ENCODE data around the gene HSD17B1.
A peak's percentile ranks its signal among the peaks of the same experiment; 100 is the strongest.
"Not testable (repeated sequence)": the region's sequence is repeated elsewhere in the genome, so short reads cannot be mapped to it uniquely, and the experiment has no call there.

Gene HSD17B1, protein sequence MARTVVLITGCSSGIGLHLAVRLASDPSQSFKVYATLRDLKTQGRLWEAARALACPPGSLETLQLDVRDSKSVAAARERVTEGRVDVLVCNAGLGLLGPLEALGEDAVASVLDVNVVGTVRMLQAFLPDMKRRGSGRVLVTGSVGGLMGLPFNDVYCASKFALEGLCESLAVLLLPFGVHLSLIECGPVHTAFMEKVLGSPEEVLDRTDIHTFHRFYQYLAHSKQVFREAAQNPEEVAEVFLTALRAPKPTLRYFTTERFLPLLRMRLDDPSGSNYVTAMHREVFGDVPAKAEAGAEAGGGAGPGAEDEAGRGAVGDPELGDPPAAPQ

DNA sequence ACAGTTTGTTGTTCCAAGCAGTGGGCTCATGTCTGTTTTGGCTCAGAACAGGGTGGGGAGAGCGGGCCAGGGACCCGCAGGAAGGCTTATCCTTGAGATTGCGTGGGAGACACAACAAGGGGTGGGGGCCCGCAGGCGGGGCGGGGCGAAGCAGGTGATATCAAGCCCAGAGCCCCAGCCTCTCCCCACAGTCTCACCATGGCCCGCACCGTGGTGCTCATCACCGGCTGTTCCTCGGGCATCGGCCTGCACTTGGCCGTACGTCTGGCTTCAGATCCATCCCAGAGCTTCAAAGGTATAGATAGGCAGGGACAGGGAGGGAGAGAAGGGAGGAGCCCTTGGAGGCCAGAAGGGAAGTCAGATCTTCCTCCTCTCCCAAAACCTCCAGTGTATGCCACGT, at the start of gene HSD17B1:
Gene HSD17B1, plus strand, starts transcription at position 188 of the 400 bp plus-strand sequence. Its CDS starts 11 bp downstream, at position 199.
- not testable (repeated sequence) for DNase-seq

DNA sequence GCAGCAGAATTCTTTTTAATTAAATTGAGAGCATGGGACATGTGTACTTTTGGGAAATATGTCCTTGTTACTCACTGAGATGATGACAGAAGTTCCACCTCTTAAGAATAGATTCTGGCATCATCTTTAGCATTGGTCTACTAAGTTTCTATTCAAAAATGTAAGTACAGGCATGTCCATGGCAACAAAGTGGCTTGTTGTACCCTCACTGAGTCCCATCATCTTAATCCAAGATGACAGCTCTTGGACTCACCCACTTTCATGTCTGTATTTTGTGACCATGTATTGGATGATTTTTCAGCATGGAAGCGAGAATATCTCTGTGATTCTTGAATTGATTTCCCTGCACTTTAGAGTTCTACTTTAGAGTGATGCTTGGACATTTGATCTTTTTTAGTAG, 49.8 kb upstream of the HSD17B1 start:
- no peak for DNase-seq

DNA sequence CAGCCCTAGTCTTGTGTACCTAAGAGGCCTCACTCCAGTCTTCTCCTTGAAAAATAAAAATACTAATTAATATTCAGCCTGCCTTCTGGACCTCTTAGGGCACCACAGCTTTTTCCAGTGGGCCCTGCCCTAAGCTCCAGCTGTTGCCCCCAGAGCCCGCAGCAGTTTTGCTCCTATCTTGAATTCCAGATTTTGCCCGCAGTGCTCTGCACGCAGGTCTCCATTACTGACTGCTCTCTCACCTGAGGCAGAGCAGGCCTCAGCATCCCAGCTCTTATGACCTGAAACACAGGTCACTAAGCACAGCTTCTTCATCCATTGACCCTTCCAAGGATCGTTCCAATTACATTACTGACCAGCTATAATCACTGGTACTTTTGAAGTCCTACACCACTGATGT, 45.1 kb upstream of the HSD17B1 start:
- no peak for DNase-seq

DNA sequence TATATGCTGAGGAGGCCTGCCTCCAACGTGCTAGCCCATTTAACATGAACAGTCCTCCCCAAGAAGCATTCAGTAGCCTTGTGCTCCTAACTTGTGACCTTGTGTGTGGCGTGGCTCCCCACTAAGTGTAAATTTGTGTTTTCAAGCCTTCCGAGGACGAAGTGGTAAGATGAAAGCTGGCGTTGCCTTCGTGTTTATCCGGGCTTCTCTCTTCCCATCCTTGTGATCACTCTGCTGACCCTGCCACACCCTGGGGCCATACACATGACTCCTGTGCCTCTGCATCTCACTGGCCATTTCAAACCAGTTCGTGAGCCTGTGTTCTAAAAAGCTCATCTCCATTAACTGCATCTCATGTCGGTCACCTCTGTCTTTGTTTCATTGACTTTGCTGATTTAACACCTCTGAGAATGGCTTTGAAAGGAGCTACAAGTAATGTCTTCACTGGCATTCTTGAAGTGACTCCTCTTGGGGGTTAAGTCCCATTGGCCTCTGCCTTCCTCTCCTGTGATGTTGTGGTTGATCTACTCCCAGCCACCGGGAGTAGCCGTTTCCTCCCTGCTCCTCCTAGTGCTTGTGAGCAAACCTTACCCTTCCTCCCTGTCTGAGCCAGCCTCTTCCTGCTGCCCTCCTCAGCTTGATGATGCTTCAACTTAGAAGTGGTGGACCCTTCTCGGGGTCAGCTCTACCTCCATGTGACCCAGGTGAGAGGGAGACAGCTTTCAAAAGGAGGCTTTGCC, 44.1 kb upstream of the HSD17B1 start:
- DNase-seq, result no peak

DNA sequence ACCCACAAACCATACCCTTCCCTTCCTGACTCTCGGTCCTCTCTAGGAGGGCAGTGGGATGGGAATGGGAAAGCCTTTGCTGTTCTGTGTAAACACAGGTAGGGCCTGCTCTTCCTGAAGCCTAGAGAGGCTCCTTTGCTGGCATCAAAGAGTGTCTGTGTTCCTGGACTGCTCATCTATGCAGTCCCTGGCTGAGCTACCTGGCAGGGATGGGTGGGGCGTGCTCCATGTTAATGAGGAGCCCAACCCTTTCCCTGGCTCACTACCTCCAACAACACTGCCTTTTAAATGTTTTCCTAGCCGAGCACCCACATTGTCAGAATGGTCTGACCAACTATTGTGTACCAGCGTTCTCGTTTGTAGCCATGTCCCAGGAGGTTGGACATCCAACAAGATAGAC, 43.3 kb upstream of the HSD17B1 start:
- DNase-seq, result no peak

DNA sequence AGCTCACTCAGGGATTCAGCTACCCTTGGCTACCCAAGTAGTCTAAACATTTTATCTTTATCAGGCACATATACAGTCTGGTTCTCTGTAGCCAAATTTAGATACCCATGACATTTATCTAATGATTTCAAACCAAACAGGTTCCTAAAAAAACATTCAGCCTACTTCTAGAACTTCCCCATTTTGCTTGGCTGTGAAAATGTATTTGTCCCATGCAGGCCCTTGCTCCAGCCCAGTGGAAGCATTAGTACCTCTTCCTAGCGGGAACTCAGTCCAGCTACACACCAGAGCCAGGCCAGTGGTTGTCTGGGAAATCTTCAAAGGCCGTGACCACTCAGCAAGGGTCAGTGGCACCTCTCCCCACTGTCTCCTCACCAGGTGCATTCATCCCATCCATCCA, 42.9 kb upstream of the HSD17B1 start:
- DNase-seq, result no peak

DNA sequence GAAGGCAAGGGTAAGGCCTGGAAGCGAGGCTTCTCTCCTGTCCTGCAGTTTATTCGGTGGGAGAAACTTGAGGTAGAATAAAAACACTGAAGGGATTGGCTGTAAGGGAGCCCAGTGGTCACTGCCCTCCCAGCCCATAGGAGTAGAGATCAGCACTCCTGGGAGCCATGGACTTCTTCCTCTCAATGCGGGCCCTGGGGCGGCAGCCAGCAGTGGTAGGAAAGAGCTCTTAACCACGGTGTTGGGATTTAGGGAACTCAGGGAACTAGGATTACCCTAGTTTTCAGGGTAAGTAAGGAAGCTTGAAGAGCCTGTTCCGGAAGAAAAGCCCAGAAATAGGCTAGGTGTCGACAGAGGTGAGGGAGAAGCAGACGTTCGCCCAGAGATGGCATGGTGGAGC, 40.5 kb upstream of the HSD17B1 start:
- no peak for DNase-seq

DNA sequence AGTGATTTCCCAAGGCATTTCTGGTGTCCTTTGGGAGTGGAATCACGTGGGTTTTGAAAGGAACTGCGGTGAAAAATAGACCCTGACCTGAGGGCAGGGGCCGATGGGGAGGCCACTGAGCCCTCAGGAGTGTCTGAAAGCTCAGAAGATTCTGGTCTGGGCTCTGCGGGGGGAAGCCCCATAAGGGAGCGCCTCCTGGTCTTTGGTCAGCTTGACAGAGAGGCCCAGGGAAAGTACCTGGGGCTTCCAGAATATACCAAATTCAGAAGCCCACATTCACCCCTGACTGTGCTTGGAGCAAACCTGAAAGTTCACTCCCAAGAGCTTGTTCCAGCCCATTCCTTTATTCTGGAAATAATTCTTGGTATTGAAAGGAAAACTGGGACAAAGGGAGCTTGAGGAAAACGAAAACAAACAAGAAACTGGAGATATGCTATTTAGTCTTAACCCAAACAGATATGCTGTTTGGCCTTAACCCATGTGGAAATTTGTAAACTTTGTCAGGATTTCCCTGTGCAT, 39.9 kb upstream of the HSD17B1 start:
- DNase-seq, result no peak

DNA sequence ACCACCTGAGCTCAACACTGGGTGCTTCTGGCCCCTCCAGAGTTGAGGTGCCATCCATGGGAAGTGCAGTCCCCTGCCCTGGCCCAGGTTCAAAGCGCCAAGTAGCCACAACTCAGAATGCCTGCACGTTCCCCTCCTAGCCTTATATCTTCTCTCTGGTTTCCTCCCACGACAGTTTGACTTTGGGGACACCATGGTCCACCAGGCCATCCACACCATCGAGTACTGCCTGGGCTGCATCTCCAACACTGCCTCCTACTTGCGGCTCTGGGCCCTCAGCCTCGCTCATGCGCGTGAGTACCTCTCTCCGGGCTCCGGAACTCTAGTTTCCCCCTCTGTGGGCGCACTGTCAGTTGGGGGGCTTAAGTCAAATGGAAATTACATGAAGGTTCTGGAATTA, 39.0 kb upstream of the HSD17B1 start:
- no peak for DNase-seq

DNA sequence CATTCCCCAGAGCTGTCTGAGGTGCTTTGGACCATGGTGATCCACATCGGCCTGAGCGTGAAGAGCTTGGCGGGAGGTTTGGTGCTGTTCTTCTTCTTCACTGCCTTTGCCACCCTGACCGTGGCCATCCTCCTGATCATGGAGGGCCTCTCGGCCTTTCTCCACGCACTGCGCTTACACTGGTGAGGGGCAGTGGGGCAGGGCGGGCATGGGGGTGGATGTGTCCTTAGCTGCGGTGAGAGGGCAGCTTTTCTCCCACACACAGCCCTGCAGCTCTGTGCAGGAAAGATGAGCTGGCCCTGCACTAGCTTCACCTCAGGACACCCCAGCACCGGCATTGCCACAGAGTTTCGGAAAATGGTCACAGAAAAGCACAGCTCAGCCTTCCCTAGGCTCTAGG, 38.4 kb upstream of the HSD17B1 start:
- no peak for DNase-seq

DNA sequence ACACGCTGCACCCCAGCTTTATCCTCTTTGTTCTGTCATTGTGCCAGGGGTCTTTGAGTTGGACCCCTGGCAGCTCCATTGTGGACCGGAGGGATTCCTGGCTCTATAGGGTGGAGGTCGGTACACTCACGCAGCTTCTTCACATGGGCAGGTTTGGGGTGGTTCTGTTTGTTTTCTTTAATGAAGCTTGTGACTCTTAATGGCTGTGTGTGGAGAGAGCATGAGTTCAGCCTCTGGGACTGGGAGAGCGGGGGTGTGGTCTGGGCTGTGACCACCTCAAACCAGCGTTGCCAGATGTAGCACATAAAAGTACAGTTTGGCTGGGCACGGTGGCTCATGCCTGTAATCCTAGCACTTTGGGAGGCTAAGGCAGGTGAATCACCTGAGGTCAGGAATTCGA, 37.9 kb upstream of the HSD17B1 start:
- no peak for DNase-seq

DNA sequence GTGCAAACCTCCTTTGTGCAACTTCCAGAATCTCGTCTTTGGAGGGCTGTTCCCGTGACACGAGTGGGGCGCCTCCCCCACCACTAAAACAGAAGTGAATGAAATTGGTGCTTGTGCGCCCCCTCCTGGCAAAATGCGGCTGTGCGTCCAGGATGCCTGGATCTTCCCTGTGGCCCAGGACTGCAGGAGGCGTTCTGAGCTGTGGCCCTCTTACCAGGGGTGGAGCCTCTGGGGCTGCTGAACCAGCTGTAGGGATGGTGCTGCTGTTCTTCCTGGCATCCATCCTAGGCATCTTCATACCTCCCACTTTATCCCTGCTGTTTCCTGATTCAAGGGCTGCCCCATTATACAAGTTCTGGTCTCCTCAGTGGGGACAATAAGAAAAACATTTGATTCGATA, 35.2 kb upstream of the HSD17B1 start:
- peak; percentile 85 for DNase-seq

DNA sequence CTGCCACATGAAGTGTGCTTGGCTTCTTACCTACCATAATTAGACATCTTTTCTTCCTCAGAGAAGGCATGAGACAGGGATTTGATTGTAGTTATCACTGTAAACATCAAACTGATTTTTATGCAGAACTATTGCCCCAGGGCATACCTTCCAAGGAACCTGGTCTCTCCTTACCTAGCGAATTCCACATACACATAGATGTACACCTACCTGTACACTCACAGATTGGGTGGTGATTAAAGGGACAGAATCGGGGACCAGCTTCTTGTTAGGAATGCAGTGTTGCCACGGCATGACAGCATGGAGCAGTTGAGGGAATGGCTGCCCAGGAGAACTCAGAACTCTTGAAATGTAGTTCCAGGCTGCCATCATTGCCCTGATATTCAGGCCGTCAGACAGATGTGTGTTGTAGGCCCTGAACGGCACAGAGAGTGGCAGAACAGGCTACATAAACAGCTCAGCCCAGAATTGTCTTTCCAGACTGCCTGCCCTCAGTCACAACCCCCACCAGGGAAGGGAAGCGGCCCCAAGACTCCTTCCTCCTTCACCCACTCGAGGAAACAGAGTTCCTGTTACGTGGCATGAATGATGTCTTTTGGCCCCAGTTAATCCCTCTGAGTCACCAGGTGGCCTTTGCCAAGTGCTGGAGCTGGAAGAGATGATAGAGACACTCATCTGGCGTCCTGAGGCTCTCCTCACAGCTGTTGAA, 34.5 kb upstream of the HSD17B1 start:
- no peak for DNase-seq

DNA sequence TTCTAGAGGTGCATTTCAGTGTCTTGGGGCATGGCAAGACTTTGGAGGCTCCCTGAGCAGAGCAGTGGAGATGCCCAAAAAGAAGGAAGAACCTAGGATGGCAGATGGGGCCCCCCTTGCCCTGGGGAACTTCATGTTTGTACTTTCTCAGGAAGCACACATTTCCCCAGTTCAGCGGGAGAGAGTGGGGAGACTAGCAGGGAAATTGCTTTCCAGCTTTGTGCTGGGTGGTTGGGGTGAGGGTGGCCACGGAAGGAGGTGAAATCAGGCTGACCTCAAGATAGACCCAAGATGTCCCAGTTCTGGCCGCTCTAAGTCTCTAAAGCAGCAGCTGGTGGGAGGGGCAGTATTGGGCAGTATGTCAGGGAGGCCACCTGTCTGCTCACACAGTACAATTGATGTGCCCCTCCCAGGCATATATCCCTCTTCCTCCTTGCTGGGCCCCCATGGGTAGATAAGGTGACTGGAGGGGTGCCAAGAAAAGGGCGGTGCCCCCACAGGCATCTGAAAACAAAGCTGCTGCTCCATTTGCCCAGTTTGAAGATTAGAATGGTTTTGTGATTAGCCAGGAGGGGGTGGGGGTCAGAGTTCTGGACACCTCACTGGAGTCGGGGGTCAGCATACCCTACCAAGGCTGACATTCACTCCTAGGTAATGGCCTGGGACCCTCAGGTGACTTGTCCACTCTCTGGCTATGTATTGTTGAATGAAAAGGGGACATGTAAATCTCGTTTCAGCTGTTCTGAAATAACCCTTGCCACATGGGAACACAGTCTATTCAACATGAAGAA, 33.8 kb upstream of the HSD17B1 start:
- DNase-seq, result no peak

DNA sequence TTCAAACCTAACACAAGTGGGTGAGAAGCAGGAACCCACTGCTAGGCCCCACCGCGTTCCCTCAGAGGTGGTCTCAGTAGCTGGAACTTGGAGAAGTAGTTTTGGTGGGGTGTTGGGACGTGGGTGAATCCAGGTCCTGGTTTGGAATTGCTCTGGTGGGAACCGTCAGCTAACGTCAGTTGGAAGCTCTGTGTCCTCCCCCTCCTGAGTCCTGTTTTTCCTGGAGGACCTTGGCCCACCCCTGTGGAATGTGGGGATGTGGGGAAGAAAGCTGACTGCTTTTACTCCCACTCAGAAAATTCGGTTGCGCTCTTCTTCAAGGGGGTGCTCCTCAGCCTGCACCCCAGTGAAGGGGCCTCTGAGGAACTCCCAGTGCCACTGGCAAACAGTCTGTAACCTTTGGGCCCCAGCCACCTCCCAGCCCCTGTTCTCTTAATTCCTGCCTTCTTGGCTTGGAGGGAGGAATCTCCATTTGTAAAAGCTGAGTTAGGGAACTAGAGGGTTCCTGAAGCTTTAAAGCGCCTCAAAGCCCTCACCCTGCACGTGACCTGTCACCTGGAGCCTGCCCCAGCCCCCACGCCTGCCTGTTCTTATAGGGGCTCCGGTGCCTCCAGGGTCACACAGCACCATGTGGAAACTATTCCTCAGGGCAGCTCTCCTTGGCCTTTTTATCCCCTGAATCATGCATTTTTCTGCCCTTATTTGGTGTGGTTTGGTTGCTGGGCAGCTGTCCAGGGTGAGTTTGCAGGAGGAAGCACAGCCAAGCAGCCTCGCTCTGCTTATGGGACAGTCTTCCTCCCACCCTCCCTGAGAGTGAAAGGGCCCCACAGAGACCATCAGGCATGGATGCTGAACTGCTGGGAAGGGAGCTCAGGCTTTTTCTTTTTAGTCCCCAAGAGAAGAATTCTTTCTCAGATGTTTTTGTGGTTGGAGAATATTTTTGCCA, 32.9 kb upstream of the HSD17B1 start:
- DNase-seq, result no peak

DNA sequence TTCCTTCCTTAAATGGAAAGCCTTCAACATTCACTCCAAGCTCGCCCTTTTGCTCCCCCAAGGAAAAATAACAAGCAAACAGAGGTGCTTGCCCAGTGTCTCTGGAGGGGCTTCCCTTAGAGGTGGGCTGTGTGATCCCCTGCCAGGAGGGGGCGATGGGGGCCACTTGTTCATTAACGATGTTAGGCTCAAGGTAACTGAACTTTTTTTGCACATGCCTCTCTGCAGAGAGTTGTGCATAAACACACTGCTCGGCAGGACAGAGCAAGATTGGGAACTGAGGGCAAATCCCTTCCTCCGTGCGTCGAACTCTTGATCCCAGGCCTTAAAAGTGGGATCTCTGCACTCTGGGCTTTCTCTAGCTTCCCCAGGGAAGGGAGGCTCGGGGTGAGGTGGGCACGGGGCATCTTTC, 32.2 kb upstream of the HSD17B1 start:
- DNase-seq, result no peak

DNA sequence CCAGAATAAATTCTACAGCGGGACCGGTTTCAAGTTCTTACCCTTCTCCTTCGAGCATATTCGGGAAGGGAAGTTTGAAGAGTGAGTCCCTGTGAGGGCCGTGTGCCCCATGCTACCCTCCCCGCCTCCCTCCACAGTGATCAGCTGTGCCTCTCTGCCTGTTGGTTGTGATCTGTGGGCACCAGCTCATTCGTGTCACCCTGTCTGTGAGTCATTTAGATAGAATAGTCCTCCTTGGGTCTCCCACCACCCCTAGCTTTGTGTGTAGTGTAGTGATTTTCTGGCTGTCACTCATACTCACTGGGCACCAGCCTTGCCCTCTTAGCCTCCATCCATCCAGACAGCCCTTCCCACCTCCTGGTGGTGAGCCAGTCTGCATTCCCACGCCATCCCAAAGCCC, 31.7 kb upstream of the HSD17B1 start:
- no peak for DNase-seq

DNA sequence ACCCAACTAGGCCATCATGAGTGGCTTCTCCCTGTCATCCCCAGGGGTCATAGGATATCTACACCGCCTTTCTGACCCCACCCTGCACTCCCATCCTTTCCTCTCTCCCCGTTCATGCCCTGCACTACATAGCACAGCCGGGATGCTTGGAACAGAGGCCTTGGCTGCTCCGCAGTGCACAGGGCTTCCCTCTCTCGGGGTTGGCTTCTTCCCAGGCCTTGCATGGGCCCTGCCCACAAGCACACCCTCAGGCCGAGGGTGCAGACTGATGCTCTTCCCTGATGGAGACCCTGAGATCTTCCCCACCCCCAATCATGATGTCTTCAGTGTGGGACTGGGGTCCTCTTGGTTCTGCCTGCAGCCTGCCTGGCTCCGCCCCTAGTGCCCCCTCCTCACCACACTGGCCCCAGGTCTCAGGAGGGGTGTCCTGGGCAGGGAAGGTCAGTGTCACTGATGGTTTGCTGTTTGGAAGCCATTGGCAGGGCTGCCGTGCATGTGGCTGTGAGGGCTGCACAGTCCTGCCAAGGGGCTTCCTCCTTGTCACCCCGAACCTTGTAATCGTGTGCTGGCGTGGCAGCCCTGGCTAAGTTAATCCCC, 31.0 kb upstream of the HSD17B1 start:
- DNase-seq, result no peak

DNA sequence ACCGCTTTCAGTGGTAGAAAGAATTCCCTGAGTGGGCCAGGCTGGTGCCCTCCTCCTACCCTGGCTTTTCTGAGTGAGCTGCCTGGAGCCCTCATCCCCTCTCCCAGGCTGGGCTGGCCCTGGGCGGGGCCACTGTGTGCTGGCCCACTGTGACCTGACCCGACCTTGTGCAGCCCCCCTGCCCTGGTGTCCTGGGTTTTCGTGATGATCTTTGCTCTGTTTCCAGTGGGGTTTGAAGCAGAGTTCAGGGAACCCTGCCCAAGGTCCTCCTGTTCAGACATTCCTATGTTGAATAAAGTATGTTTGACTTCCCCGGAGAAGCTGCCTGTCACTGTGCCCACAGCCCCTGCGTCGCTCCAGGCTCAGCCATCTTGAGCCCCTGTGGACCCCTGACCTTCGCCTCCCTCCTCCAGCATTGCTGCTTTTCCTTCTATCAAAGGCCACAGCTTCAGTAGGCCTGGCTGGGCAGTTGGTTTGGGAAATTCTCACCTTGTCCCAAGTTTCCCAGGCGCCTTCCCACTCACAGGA, 30.4 kb upstream of the HSD17B1 start:
- DNase-seq, result no peak

DNA sequence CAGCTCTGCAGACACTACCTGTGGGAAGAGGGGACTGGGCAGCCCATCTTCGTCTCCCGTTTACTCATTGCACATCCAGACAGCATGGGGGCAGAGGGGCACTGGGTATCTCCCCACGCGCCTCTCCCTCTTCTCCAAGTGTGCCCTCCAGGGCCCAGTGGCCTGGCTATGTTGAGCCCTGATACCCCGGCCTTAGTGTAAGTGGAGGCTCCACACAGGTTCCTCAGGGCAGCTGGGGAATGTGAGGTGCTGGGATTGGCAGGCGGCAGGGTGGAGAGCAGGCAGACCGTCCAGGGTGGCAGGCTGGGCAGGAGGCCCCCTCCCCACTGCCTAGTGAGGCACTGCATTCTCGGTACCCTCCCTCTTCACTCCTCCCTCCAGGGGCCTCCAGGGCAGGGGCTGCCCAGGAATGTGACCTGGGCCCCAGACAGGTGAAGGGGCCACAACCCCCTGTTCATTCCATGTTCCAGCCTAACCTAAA, 29.9 kb upstream of the HSD17B1 start:
- no peak for DNase-seq

DNA sequence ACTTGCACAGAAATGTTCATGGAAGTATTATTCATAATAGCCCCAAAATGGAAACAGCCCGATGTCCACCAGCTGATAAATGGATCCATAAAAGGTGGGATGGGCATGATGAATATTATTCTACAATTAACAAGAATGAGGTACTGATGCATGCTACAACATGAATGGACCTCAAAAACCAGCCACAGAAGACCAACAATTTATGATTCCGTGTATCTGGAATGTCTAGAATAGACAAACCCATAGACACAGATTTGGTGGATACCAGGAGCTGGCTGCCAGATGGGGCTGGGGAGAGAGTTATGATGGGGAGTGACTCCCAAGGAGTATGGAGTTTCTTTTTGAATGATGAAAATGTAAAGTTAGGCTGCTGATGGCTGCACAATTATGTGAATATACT, 27.5 kb upstream of the HSD17B1 start:
- DNase-seq, result no peak
